22Rv1 (cell line): ENCODE results near the gene PDGFD.

Source experiments
- H3K27ac ChIP-seq: fragments of 450-650 bp; 2 replicates; pipeline ENCODE4 v1.5.1; 2017
- CTCF ChIP-seq: fragments of 450-650 bp; IDR thresholded peaks from 2 replicates; pipeline ENCODE4 v1.5.1; 2017; ENCODE audit warnings: mild to moderate bottlenecking
- ZFX ChIP-seq: fragments of 450-650 bp; IDR thresholded peaks from 2 replicates; pipeline ENCODE4 v1.6.1; 2017; ENCODE audit warnings: antibody characterized with exemption, borderline replicate concordance

PDGFD gene

DNA sequence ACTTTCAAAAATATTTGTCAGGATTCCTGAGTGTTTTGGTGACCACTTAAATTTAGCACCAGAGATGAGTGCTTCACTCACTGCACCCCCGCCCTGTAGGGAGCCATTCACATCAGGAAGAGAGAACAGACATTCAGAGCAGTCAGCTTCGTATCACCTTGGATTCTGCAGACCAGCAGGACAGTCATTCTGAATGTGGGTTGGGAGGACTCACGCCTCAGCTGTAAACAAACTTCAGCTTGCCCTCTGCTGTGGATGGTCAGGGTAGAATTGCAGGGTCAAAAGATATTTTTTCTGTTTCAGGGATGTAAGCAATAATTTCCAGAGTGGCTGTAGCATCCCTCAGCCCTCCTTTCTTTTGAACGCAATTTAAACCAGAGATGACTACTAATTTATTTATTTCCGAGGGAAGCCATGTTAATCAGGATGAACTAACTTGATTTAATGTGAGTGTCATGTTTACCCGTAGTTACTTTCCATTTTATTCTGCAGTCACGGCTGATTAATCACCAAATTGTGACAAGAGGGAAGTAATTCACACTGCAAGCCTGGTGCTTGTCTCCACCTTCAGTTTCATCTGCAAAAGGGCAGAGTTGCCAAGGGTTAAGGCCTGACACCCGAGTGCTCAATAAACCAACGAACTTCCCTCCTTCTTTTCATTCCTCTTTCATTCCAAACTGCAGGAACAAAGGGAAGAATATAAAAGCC, 301.7 kb downstream of the PDGFD start:
- TF ChIP-seq ZFX (no peak), CTCF (no peak)
- H3K27ac ChIP-seq: no peak overlapping the region
